NB4 (cell line): ENCODE data around the gene CDK5R2.
"Not testable (repeated sequence)": the region's sequence is repeated elsewhere in the genome, so short reads cannot be mapped to it uniquely, and the experiment has no call there.

Source experiments
- DNase-seq: peaks from one replicate; pipeline ENCODE4 v3.0.0; 2010; ENCODE audit warnings: low read depth
- H3K4me3 ChIP-seq: one replicate; pipeline ENCODE4 v1.5.1; 2011; ENCODE audit warnings: mild to moderate bottlenecking, low read depth, low read length, moderate library complexity
- MYC ChIP-seq: IDR thresholded peaks from 2 replicates; pipeline ENCODE4 v1.6.1; 2011; ENCODE audit warnings: low read depth, low read length
- POLR2A ChIP-seq: IDR thresholded peaks from 2 replicates; pipeline ENCODE4 v1.6.1; 2011; ENCODE audit warnings: mild to moderate bottlenecking; ENCODE audit not compliant: insufficient read length; ENCODE audit errors: extremely low read depth
- TF ChIP-seq, protein P1 (sequence below): IDR thresholded peaks from one replicate; pipeline ENCODE4 v1.5.1; 2012; ENCODE audit warnings: low read depth, low read length
- TF ChIP-seq, protein P2 (sequence below): IDR thresholded peaks from 2 replicates; pipeline ENCODE4 v1.6.1; 2011; ENCODE audit warnings: low read depth, low read length

The CDK5R2 gene

DNA sequence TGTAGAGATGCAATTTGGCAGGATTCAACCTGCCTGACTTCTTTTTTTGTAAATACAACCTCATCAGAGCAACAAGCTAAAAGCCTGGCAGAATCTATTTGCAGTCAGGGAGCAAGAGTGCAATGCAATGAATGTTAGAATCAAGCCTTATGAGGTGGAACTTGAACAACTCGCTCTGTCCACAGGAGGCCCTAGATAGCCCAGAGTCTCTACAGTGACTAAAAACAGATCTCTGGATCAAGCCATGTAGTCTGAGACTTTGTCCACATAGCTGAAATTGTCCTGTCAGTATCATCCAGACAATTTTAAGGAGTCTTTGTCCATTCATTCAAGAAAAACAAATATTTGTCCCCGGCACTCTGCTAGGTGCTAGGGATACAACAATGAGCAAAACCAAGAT, 32.0 kb upstream of the CDK5R2 start:
- TF ChIP-seq MYC (no peak), POLR2A (no peak)
- TF ChIP-seq, protein P1, sequence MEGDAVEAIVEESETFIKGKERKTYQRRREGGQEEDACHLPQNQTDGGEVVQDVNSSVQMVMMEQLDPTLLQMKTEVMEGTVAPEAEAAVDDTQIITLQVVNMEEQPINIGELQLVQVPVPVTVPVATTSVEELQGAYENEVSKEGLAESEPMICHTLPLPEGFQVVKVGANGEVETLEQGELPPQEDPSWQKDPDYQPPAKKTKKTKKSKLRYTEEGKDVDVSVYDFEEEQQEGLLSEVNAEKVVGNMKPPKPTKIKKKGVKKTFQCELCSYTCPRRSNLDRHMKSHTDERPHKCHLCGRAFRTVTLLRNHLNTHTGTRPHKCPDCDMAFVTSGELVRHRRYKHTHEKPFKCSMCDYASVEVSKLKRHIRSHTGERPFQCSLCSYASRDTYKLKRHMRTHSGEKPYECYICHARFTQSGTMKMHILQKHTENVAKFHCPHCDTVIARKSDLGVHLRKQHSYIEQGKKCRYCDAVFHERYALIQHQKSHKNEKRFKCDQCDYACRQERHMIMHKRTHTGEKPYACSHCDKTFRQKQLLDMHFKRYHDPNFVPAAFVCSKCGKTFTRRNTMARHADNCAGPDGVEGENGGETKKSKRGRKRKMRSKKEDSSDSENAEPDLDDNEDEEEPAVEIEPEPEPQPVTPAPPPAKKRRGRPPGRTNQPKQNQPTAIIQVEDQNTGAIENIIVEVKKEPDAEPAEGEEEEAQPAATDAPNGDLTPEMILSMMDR: no peak
- TF ChIP-seq, protein P2, sequence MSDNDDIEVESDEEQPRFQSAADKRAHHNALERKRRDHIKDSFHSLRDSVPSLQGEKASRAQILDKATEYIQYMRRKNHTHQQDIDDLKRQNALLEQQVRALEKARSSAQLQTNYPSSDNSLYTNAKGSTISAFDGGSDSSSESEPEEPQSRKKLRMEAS: no peak

DNA sequence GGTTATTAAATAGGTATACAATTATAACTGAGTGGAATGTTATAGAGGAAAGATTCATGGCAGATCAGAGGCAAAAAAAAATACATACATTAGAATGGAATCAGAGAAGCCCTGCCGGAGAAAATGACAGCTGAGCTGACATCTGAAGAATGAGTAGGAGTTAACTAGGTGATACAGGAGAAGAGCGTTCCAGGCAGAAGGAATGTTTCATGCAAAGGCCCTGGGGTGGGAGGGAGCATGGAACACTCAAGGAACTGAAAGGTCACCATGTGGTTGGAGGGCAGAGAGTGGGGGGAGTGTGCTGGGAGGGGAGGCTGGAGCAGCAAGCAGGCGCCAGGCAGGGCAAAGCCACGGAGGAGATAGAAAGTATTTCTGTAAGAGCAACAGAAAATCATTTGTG, 31.6 kb upstream of the CDK5R2 start:
- DNase-seq: no peak
- no peak overlapping the region for H3K4me3 ChIP-seq
- TF ChIP-seq, protein P2: no peak
- TF ChIP-seq MYC: no peak
- TF ChIP-seq, protein P1: no peak
- no peak for TF ChIP-seq POLR2A

More for the DNA sequence above, 32.0 kb upstream of the CDK5R2 start:
- DNase-seq: no peak
- H3K4me3 ChIP-seq: no peak overlapping the region

DNA sequence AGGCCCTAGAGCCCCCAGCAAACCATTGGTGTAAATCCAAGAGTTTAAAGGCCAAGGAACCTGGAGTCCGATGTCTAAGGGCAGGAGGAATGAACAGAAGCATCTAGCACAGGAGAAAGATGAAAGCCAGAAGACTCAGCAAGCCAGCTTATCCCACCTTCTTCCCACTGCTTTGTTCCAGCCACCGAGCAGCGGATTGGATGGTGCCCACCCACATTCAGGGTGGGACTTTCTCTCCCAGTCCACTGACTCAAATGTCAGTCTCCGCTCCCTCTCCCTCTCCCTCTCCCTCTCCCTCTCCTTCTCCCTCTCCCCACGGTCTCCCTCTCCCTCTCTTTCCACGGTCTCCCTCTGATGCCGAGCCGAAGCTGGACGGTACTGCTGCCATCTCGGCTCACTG, 29.0 kb upstream of the CDK5R2 start:
- not testable (repeated sequence) for DNase-seq, H3K4me3 ChIP-seq

DNA sequence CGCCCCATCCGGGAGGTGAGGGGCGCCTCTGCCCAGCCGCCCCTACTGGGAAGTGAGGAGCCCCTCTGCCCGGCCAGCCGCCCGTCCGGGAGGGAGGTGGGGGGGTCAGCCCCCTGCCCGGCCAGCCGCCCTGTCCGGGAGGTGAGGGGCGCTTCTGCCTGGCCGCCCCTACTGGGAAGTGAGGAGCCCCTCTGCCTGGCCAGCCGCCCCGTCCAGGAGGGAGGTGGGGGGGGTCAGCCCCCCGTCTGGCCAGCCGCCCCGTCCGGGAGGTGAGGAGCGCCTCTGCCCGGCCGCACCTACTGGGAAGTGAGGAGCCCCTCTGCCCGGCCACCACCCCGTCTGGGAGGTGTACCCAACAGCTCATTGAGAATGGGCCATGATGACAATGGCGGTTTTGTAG, 27.7 kb upstream of the CDK5R2 start:
- DNase-seq, H3K4me3 ChIP-seq: not testable (repeated sequence)

DNA sequence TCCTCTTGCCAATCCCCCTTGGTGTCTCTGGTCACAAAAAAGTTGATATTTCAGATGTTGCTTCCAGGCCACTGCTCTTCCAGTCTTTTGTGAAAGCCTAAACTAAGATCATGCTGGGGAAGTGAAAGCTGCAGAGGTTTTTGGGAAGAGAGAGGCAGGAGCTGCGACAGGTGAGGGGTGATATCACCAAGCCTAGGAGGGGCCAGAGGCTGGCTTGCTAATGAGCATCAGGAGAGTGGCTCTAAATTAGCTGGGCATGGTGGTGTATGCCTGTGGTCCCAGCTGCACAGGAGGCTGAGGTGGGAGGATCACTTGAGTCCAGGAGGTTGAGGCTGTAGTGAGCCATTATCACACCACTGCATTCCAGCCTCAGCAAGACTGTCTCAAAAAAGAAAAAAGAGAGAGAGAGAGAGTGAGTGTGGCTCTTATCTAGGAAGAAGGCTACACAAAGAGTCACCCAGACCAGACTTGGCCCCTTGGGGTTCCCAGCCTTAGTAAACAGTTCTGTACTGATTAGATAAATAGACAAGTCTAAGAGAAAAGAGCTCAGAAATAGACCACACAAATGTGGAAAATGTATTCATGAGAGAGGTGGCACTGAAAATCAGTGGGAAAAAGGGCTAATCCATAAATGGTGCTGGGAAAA, 14.6 kb upstream of the CDK5R2 start:
- TF ChIP-seq MYC (no peak), POLR2A (no peak)
- TF ChIP-seq, protein P2: no peak
- TF ChIP-seq, protein P1: no peak
- DNase-seq: no peak
- H3K4me3 ChIP-seq: no peak overlapping the region

DNA sequence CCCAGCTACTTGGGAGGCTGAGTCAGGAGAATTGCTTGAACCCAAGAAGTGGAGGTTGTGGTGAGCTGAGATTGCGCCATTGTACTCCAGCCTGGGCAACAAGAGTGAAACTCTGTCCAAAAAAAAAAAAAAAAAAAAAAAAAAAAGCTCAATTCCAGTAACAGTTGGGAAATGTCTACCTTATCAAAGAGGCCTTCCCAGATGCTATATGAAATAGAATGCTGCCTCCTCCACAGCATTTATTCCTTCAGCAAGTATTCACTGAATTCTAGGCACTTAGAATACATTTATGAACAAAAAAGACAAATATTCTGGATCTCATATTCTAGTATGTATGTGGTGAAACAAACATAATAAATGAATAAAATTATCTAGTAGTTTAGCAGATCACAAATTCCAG, 12.8 kb upstream of the CDK5R2 start:
- no peak for DNase-seq
- H3K4me3 ChIP-seq: no peak overlapping the region
- TF ChIP-seq, protein P2: no peak
- TF ChIP-seq MYC: no peak
- no peak for TF ChIP-seq POLR2A
- TF ChIP-seq, protein P1: no peak

DNA sequence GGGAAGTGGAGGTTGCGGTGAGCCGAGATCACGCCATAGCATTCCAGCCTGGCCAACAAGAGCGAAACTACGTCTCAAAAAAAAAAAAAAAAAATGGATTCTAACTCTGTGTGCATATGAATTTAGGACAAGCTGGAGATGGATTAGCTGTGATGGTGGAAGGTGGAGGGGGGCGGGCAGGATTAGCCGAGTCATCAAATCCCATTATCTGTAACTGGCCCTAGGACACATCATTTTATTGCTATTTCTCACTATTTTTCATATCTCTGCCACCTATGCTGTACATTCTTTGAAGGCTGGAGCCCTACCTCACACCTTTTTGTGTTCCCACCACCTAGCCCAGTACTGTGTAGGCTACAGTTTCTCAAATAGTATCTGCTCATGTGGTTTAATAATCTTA, 7.3 kb upstream of the CDK5R2 start:
- no peak overlapping the region for H3K4me3 ChIP-seq
- TF ChIP-seq, protein P1: no peak
- TF ChIP-seq, protein P2: no peak
- TF ChIP-seq POLR2A (no peak), MYC (no peak)
- DNase-seq: no peak
